Measurements from ENCODE around the gene TAF7.
"Not testable (repeated sequence)": the region's sequence is repeated elsewhere in the genome, so short reads cannot be mapped to it uniquely, and the experiment has no call there.

- TF ChIP-seq, protein P1, sequence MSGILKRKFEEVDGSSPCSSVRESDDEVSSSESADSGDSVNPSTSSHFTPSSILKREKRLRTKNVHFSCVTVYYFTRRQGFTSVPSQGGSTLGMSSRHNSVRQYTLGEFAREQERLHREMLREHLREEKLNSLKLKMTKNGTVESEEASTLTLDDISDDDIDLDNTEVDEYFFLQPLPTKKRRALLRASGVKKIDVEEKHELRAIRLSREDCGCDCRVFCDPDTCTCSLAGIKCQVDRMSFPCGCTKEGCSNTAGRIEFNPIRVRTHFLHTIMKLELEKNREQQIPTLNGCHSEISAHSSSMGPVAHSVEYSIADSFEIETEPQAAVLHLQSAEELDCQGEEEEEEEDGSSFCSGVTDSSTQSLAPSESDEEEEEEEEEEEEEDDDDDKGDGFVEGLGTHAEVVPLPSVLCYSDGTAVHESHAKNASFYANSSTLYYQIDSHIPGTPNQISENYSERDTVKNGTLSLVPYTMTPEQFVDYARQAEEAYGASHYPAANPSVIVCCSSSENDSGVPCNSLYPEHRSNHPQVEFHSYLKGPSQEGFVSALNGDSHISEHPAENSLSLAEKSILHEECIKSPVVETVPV (CRISPR knock-in tag; IDR thresholded peaks at IDR 0.05) = not testable (repeated sequence)
- not testable (repeated sequence) for TF ChIP-seq PATZ1 (CRISPR knock-in tag; IDR thresholded peaks at IDR 0.05; ENCODE audit: borderline replicate concordance); ZNF565 (CRISPR knock-in tag; conservative IDR thresholded peaks at IDR 0.05; ENCODE audit: low read depth); TCF4 (CRISPR knock-in tag; IDR thresholded peaks at IDR 0.05; ENCODE audit: borderline replicate concordance); SNAI2 (CRISPR knock-in tag; IDR thresholded peaks at IDR 0.05); ISL1 (CRISPR knock-in tag; IDR thresholded peaks at IDR 0.05)
These were observed 3.6 kb downstream of the TAF7 start for GRCh38 chr5:141316963-141317362.

Measured in SK-N-SH treated with all-trans-retinoic acid at 6 μM for 48 hours (cell line).